ENCODE results near the gene WDR20.
"Not testable (repeated sequence)": the region's sequence is repeated elsewhere in the genome, so short reads cannot be mapped to it uniquely, and the experiment has no call there.

GRCh38 chr14:102172021-102172272 lies 32.2 kb downstream of the WDR20 start:
- not testable (repeated sequence) for TF ChIP-seq ESRRA (IDR thresholded peaks at IDR 0.05; ENCODE audit: low read length); SP1 (IDR thresholded peaks at IDR 0.05; ENCODE audit: low read depth, low read length); CTCF (IDR thresholded peaks at IDR 0.05 in 2 of 3, conservative IDR thresholded peaks at IDR 0.05 in 1 of 3; ENCODE audit: control insufficient read depth in 2 of 3, extremely low read depth in 1 of 3, insufficient read depth in 1 of 3, low read depth in 3 of 3, low read length in 3 of 3); SREBF2 (IDR thresholded peaks at IDR 0.05; ENCODE audit: low read length); PML (IDR thresholded peaks at IDR 0.05; ENCODE audit: low read length); SREBF1 (IDR thresholded peaks at IDR 0.05; ENCODE audit: low read length); EZH2 (IDR thresholded peaks at IDR 0.05; ENCODE audit: borderline replicate concordance, control insufficient read depth, low read depth, low read length); PKNOX1 (IDR thresholded peaks at IDR 0.05); NFXL1 (IDR thresholded peaks at IDR 0.05; ENCODE audit: borderline replicate concordance)

Measured in GM12878 (cell line).